OCI-LY1 (cell line): ENCODE measurements around the gene DUSP1.

Experiments
- H2AFZ ChIP-seq: fragments of 200-600 bp; sonication (generic), shearing (Covaris generic); 2 replicates; pipeline ENCODE4 v1.6.0; 2014; ENCODE audit warnings: antibody characterized with exemption, mild to moderate bottlenecking, low read length
- H3F3A ChIP-seq: fragments of 200-600 bp; sonication (generic), shearing (Covaris generic); 2 replicates; pipeline ENCODE4 v1.6.0; 2014; ENCODE audit warnings: mild to moderate bottlenecking, antibody characterized with exemption, low read length, moderate library complexity; ENCODE audit not compliant: insufficient read depth
- H3K27ac ChIP-seq: fragments of 200-600 bp; sonication (generic); 2 replicates; pipeline ENCODE4 v1.5.1; 2014; ENCODE audit warnings: low read length, mixed run types, mild to moderate bottlenecking, low read depth; ENCODE audit not compliant: poor library complexity, severe bottlenecking
- H3K27me3 ChIP-seq: fragments of 200-600 bp; sonication (generic); 2 replicates; pipeline ENCODE4 v1.6.0; 2014; ENCODE audit warnings: antibody characterized with exemption, mild to moderate bottlenecking, low read length, moderate library complexity; ENCODE audit not compliant: insufficient read depth
- H3K36me3 ChIP-seq: fragments of 200-600 bp; sonication (generic); 2 replicates; pipeline ENCODE4 v1.6.1; 2014; ENCODE audit warnings: mild to moderate bottlenecking, antibody characterized with exemption, low read length, moderate library complexity, mixed read lengths; ENCODE audit not compliant: insufficient read depth
- H3K4me1 ChIP-seq: fragments of 200-600 bp; sonication (generic); 2 replicates; pipeline ENCODE4 v1.5.1; 2014; ENCODE audit warnings: mild to moderate bottlenecking, low read length, moderate library complexity; ENCODE audit not compliant: insufficient read depth, severe bottlenecking
- H3K4me2 ChIP-seq: fragments of 200-600 bp; sonication (generic), shearing (Covaris generic); 2 replicates; pipeline ENCODE4 v1.6.1; 2014; ENCODE audit warnings: low read length
- H3K4me3 ChIP-seq: fragments of 200-600 bp; sonication (generic); 2 replicates; pipeline ENCODE4 v1.5.1; 2014; ENCODE audit warnings: low read length, low read depth, mild to moderate bottlenecking, mixed read lengths; ENCODE audit not compliant: poor library complexity, severe bottlenecking
- H3K79me2 ChIP-seq: fragments of 200-600 bp; shearing (Covaris generic); 2 replicates; pipeline ENCODE4 v1.6.1; 2016; ENCODE audit warnings: mixed run types, low read length, mixed read lengths; ENCODE audit not compliant: insufficient read depth
- H3K9ac ChIP-seq: fragments of 200-600 bp; sonication (generic), shearing (Covaris generic); 2 replicates; pipeline ENCODE4 v1.6.1; 2014; ENCODE audit warnings: mild to moderate bottlenecking, low read length, mixed read lengths
- H3K9me2 ChIP-seq: fragments of 200-600 bp; sonication (generic), shearing (Covaris generic); 2 replicates; pipeline ENCODE4 v1.6.1; 2014; ENCODE audit warnings: low read depth, mild to moderate bottlenecking, low read length, mixed read lengths
- H3K9me3 ChIP-seq: fragments of 200-600 bp; shearing (Covaris generic); 2 replicates; pipeline ENCODE4 v1.6.1; 2014; ENCODE audit warnings: low read length, mixed read lengths
- H4K20me1 ChIP-seq: fragments of 200-600 bp; sonication (generic), shearing (Covaris generic); 2 replicates; pipeline ENCODE4 v1.6.0; 2016; ENCODE audit warnings: mild to moderate bottlenecking, low read length; ENCODE audit not compliant: insufficient read depth
- CTCF ChIP-seq: fragments of 200-600 bp; sonication (generic), shearing (Covaris generic); IDR thresholded peaks from 2 replicates; pipeline ENCODE4 v1.5.1; 2017; ENCODE audit warnings: mild to moderate bottlenecking, antibody characterized with exemption, low read length, moderate library complexity, mixed read lengths
- EZH2 ChIP-seq: fragments of 200-600 bp; sonication (generic), shearing (Covaris generic); IDR thresholded peaks from 2 replicates; pipeline ENCODE4 v1.8.0; 2017; ENCODE audit warnings: borderline replicate concordance, mixed run types, mild to moderate bottlenecking, antibody characterized with exemption, low read length, moderate library complexity, mixed read lengths

The DUSP1 gene

GRCh38 chr5:172802567-172803176, 31.7 kb upstream of the DUSP1 start:
- no peaks in the 10 kb centered on the region for H3F3A ChIP-seq
- H3K9me3 ChIP-seq, result no peaks in the 10 kb centered on the region
- H3K9me2 ChIP-seq, result no peaks in the 10 kb centered on the region
- H3K79me2 ChIP-seq, result no peaks in the 10 kb centered on the region
- peaks cover 10% of the 10 kb centered on the region for H3K4me1 ChIP-seq
- no peaks in the 10 kb centered on the region; the same call in 1 of the 2 replicates for H3K27me3 ChIP-seq
- TF ChIP-seq EZH2 (no peak), CTCF (no peak)
- H3K36me3 ChIP-seq, result no peaks in the 10 kb centered on the region
- H3K27ac ChIP-seq, result no peak overlapping the region
- no peak overlapping the region for H2AFZ ChIP-seq
- no peak overlapping the region for H3K9ac ChIP-seq
- no peaks in the 10 kb centered on the region for H4K20me1 ChIP-seq
- no peak overlapping the region for H3K4me2 ChIP-seq
- no peak overlapping the region for H3K4me3 ChIP-seq

GRCh38 chr5:172802112-172802511, 31.1 kb upstream of the DUSP1 start:
- Histone ChIP-seq H3K9ac (no peak overlapping the region), H3K4me1 (peaks cover 4% of the 10 kb centered on the region), H3K27ac (no peak overlapping the region), H3K36me3 (no peaks in the 10 kb centered on the region), H3K27me3 (no peaks in the 10 kb centered on the region; the same call in 1 of the 2 replicates), H3F3A (no peaks in the 10 kb centered on the region), H3K4me3 (no peak overlapping the region), H3K79me2 (no peaks in the 10 kb centered on the region), H4K20me1 (no peaks in the 10 kb centered on the region), H3K9me3 (no peaks in the 10 kb centered on the region), H2AFZ (no peak overlapping the region), H3K4me2 (no peak overlapping the region), H3K9me2 (no peaks in the 10 kb centered on the region)
- no peak for TF ChIP-seq EZH2
- no peak for TF ChIP-seq CTCF

- TF ChIP-seq EZH2, result no peak
- TF ChIP-seq CTCF, result no peak
- no peak overlapping the region for H3K27ac ChIP-seq
- H3K27me3 ChIP-seq, result no peaks in the 10 kb centered on the region; the same call in 1 of the 2 replicates
- H3K79me2 ChIP-seq, result no peaks in the 10 kb centered on the region
- no peaks in the 10 kb centered on the region for H3K9me2 ChIP-seq
- H3K4me2 ChIP-seq, result no peak overlapping the region
- no peak overlapping the region for H3K9ac ChIP-seq
- H3K36me3 ChIP-seq, result no peaks in the 10 kb centered on the region
- no peak overlapping the region for H3K4me3 ChIP-seq
- H3F3A ChIP-seq, result no peaks in the 10 kb centered on the region
- H3K4me1 ChIP-seq, result no peaks in the 10 kb centered on the region
- H4K20me1 ChIP-seq, result no peaks in the 10 kb centered on the region
- no peak overlapping the region for H2AFZ ChIP-seq
- H3K9me3 ChIP-seq, result no peaks in the 10 kb centered on the region
Observed at GRCh38 chr5:172801179-172801671, 30.2 kb upstream of the DUSP1 start.
